LNCaP clone FGC (cell line): ENCODE results near the gene RHOBTB3.

Experiments used
- DNase-seq: peaks from one replicate; pipeline ENCODE4 v3.0.0-alpha.2; 2011; ENCODE audit warnings: low read depth
- H3K4me3 ChIP-seq: 2 replicates; pipeline ENCODE4 v1.5.1; 2011; ENCODE audit warnings: mild to moderate bottlenecking, low read depth, low read length, control low read depth
- CTCF ChIP-seq: IDR thresholded peaks from 2 replicates; pipeline ENCODE4 v1.5.1; 2012; ENCODE audit warnings: mild to moderate bottlenecking; ENCODE audit not compliant: control insufficient read depth, insufficient read depth; ENCODE audit errors: extremely low read depth

Gene RHOBTB3

GRCh38 chr5:95801532-95801931, 70.4 kb downstream of the RHOBTB3 start:
- H3K4me3 ChIP-seq, result no peak overlapping the region
- DNase-seq, result no peak
- TF ChIP-seq CTCF, result no peak

GRCh38 chr5:95801961-95802360, 70.8 kb downstream of the RHOBTB3 start:
- TF ChIP-seq CTCF, result no peak
- DNase-seq, result no peak
- H3K4me3 ChIP-seq, result no peak overlapping the region

DNA sequence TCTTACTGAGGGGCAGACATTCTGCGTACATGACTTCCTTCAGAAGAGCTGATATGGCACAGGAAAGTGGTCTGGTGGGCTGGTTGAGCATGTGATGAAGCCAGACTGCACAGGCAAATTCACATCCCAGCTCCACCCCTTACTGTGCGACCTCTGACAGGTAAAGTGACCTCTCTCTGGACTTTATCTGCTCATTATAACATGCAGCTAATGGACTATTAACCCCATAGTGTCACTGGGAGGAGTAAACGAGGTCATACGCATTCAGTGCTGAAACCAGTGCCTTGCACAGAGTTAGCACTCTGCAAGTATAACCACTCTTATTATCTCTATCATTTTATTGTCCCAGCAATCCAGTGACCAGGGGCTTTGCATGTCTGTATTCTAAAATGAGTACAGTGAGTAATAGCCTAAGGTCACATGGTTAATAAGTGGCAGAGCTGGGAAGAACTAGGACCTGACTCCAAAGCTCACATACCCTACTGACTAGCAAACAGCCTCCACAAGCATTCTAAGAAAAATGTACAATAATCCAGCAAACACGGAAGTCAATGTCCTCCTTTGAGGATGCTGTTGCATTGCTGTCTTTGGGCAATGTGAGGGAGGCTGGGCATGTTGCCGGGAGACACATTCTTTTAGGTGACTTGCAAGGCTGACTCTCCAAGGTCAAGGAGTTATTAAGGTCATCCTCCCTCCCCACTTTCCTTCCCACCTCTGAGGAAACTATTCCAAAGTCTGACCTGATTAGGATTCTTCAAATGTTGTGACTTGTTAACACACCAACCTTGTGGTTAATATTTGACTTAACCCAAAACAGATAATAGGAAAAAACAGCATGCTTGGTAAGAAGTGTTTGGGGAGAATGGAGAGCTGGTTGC, 72.4 kb downstream of the RHOBTB3 start:
- H3K4me3 ChIP-seq, result no peak overlapping the region
- DNase-seq, result no peak
- TF ChIP-seq CTCF, result no peak

DNA sequence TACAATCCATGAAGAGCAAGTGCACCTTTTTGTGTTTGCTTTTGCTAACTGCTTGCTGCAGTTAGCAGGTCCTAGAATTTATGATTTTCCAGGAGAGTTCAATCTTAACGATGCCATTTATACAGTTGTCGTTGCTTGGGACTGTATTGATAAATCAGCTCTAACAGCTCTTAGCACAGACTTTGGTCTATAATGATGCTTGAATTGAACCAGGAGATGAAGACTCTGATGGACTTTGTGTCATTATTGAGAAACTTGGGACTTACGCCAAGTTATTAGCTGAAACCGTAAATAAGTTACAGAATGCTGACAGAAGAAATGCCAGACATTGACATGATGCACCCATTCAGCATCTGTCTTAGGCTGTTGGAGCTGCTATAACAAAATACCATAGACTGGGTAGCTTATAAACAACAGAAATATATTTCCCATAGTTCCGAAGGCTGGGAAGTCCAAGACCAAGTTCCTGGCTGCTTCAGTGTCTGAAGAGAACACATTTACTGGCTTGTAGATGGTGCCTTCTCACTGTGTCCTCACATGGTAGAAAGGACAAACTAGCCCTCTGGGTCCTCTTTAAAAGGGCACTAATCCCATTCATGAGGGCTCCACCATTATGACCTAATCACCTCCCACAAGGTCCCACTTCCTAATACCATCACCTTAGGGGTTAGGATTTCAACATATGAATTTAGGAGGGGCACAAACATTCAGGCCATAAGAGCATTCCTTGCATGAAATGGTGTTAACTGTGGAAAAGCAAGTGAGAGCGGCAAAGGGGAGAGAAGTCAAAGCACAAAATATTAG, 73.8 kb downstream of the RHOBTB3 start:
- no peak for DNase-seq
- no peak overlapping the region for H3K4me3 ChIP-seq
- TF ChIP-seq CTCF, result no peak

GRCh38 chr5:95806687-95807086, 75.6 kb downstream of the RHOBTB3 start:
- TF ChIP-seq CTCF, result no peak
- no peak overlapping the region for H3K4me3 ChIP-seq
- no peak for DNase-seq

GRCh38 chr5:95808013-95808685, 77.0 kb downstream of the RHOBTB3 start:
- no peak for TF ChIP-seq CTCF
- H3K4me3 ChIP-seq, result no peak overlapping the region
- no peak for DNase-seq
